Eye (tissue), 1 donor: ENCODE measurements around the gene GOLT1B.
"Not testable (repeated sequence)": the region's sequence is repeated elsewhere in the genome, so short reads cannot be mapped to it uniquely, and the experiment has no call there.

Experiments
- DNase-seq: peaks from one replicate; pipeline ENCODE4 v3.0.0-alpha.2; 2015

Gene GOLT1B, protein sequence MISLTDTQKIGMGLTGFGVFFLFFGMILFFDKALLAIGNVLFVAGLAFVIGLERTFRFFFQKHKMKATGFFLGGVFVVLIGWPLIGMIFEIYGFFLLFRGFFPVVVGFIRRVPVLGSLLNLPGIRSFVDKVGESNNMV

DNA sequence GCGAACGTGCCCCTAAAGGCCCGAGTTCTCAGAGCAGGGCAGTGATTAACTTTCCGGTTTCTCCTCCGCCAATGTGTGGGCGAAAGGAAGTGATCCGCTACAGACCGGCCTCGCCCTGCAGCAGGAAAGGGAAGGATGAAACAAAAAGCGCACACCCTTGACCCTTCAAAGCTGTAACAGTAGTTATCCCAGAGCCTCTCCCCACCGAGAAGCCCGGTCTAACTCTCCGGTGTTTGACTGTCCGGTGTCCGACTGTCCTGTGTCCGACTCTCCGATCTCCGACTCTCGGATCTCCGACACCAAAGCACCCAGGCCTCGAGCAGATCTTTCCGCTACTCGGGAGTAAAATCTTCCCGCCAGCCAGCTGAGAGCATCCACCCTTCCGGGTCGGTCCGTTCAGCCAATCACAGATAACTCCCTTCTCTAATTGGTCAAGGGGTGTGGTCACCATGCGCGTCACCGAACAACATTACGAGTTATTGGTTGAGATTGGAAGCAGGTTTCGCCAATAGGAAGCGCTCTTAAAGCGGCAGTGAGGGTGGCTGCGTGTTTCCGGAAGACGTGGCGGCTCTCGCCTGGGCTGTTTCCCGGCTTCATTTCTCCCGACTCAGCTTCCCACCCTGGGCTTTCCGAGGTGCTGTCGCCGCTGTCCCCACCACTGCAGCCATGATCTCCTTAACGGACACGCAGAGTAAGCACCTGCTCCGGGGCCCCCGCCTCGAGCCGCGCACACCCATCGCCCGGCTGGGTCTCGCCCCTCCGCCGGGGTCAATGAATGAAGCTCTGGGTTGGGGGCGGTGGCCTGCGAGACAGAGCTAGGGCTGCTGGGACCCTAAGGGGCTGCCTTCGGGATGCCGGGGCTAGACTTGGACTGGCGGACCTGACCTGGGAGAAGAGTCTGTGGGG, at the start of gene GOLT1B, which contains the start of gene RECQL:
TSS of gene GOLT1B (plus strand) at position 532 of the 906 bp plus-strand sequence. CDS start at position 667, 135 bp downstream.
TSS of gene RECQL (minus strand) at position 378 of the 906 bp plus-strand sequence. CDS start 2,065 bp downstream, outside the sequence.
- peak; percentile 100 for DNase-seq

DNA sequence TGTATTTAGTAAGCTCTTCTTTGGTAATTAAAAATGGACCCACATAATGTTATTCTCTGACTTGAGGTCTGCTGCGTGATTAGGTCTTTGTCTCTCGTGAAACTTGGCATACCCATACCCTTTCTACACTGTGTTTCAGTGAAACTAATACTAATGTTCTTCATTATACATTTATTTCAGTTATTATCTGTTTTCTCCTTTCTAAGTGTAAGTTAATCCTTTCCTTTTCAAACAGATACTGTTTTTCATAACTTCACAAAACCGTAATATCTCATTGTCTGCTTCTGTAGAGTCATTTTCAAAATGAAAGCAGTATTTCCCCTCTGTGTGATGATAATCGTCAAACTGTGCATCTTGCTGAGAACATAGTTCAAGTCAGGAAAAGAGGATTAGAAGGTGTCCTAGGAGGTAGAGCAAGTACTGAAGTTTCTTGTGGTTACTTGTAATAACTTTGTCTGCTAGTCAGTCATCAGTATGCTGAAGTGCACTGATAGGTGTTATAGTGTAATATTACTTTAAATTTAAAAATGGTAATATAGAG, 48.2 kb upstream of the GOLT1B start:
- DNase-seq, result no peak

DNA sequence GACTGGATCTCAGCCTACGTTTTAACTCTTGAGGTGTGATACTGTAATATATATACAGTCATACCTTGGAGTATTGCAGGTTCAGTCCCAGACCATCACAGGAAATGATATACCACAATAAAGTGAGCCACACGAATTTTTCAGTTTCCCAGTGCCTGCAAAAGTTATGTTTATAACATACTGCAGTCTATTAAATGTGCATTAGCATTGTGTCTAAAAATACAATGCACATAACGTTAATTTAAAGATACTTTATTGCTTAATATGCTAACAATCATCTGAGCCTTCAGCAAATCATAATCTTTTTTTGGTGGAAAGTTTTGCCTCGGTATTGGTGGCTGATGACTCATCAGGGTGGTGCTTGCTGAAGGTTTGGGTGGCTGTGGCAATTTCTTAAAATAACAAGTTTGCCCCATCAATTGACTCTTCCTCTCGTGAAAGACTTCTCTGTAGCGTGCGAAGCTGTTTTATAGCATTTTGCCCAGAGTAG, 45.3 kb upstream of the GOLT1B start:
- DNase-seq, result no peak

DNA sequence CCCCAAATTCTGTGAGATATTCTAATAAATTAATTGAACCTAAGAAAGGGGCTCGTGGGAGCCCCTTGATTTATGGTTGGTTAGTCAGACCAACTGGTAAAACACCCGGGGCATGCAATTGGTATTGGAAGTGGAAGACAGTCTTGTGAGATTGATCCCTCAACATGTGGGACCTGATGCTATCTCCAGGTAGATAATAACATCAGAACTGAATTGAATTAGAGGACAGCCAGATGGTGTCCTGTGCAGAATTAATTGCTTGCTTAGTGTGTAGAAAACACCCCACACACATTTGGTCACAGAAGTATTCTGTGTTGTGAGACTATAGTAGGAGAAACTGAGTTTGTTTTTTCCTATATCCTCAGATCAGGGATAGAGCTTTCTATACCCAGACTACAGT, 42.1 kb upstream of the GOLT1B start:
- DNase-seq, result no peak

DNA sequence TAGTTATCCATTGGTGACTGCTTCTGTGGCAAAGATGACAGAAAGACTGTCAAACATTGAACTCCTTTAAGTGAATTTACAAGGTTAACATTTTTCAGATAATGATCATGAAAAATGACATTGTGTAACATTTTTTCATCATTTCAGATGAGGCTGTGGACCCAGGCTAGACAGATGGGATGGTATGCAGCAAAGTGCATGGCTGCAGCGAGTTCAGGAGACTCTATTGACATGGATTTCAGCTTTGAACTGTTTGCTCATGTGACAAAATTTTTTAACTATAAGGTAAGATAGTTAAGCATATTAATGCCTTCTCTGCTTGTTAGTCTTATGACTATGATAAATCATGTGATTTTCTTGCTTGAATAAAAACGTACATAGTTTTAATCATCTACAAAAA, 34.3 kb upstream of the GOLT1B start:
- not testable (repeated sequence) for DNase-seq

DNA sequence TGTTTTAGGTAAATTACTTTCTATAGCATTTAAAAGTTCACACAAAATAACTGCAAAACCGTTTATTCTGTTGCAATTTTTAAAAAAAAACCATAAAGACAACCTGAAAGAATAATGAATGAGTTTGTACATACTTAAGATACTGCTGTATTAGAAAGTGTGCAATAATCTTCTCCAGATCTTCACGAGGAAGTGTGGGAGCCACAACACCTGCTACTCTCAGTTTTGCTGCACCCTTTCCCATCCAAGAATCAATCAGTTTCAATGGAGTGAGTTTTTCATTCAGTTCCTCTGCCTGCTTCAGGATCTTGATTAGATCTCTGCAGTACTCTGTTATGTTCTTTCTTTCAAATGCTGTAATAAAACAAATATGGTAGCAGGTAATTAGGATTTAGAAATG, 30.3 kb upstream of the GOLT1B start:
- no peak for DNase-seq

DNA sequence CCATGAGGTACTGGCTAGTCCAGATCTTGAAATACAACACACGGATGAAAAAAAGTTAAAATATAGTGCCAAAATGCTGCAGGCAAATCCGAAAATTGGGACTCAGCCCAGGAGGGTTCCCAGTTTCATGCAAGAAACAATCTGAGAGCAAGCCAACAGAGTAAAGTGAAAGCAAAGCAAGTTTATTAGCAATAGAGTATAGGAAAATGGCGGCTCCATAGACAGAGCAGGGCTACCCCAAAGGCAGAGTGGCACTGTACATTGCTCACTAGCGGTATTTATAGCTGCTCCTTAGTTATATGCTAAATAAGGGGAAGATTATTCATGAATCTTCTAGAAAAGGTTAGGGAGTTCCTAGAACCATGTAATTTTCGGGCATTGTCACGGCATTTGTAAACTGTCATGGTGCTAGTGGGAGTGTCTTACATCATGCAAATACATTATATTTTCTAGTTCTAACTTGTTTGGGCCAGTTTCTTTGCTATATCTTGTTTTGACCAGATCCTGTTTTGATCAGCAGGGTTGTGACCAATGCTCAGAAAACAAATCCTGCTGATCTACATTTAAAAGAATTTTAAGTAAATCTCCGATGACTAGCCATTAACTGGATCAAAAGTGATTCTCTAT, 29.3 kb upstream of the GOLT1B start:
- no peak for DNase-seq

DNA sequence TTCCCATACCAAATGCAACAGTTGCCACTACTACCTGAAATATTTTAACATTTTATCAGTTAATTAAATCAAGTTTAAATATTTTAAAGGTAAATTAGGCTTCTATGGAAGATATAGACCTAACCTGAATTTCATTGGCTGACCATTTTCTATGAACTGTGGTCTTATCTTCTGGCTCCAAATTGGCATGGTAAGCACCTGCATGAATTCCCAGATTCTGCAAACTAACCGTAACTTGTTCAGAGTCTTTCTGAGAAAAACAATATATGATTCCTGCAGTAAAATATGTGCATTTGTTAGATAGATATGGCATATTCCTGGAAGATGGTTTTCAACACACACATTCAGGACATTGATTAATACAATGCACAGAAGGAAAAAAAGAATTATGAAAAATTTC, 26.0 kb upstream of the GOLT1B start:
- DNase-seq, result no peak

DNA sequence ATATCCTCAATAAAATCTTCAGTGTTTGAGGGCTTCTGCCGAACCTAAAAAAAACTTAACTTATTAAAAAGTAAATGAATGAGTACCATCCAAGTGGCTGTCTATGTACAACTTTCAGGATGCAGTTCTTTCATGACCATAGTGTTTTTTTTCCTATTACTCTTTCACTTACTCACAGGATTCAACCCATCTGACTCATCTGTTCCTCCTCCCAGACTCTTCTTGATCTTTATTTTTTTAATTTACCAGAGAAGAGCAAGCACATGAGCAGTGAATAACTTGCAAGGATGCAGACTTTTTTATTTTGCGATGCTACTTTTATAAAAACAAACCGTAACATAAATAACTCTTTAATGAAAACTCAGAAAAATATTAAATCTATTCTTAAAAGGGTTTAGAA, 24.6 kb upstream of the GOLT1B start:
- no peak for DNase-seq

DNA sequence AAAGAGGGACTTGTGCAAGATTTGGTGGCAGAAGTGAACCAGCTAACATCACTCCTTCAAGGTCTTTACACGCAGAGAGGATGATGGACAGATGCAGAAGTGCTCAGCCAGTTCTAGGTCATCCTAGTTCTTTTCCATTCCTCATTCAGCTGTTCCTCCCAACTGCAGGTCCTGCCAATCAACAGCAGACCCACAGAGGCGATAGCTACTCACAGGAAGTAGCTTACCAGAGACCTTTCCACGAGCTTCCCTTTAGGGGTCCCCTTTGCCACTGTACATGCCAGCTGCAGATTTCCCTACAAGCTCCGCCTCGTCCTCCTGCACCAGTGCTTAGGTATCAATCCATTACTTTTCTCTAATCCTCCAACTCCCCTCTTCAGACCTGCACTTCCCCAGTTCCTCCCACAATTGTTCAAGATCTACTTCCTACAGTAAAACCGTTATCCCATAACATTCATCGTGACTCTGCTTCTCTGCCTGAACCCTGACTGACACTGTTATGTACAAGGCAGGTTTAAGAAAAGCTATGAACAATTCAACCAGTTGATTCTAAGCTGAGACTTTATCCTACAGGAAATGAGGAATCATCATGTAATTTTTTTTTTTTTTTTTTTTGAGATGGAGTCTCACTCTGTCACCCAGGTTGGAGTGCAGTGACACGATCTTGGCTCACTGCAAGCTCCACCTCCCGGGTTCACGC, 22.7 kb upstream of the GOLT1B start:
- DNase-seq, result no peak

DNA sequence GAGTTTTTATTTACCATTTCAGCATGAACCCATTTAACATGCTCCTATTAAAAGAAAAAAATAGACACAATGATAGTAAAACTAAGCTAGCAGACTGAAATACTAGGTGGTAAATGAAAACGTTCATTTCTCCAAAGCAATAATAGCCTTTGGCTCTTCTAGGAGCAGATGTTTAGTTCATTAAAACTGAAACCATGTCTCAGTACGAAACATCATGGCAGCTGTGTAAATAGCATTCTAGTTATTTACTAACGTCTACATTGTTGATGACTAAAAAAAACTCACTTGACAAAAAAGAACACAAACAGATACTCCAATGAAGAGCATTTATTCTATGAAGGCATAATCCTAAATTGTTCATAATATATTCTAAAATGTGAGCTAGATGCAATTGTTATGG, 18.1 kb upstream of the GOLT1B start:
- no peak for DNase-seq

DNA sequence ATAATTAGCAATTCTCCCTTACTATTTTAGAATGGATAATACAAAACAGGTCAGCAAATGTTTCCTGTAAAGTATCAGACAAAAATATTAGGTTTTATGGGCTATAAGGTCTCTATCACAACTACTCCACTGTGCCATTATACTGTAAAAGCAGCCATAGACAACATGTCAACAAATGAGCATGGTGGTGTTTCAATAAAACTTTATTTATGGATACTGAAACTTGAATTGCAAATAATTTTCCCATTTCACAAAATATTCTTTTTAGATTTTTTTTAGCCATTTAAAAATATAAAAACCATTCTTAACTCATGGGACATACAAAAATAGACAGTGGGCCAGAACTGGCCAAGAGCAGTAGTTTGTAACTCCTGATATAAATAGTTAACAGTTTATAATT, 15.6 kb upstream of the GOLT1B start:
- DNase-seq, result no peak

DNA sequence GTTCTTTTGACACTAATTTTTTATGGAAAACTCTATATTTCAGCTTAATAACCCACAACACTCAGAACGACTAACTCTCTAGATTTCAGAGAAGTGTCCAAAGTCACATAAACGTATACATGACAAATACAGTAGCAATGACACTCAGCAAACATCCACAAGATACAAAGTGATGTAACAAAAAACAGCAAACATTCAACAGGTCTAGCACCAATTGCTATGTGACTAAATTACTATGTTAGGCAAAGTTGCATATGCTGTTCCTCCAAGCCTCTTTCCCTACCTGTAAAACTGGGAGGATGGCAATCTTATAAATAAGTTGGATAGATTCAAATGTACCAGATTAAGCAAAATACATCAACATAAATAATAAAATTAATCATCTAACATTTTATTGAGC, 1.8 kb upstream of the GOLT1B start:
- no peak for DNase-seq

DNA sequence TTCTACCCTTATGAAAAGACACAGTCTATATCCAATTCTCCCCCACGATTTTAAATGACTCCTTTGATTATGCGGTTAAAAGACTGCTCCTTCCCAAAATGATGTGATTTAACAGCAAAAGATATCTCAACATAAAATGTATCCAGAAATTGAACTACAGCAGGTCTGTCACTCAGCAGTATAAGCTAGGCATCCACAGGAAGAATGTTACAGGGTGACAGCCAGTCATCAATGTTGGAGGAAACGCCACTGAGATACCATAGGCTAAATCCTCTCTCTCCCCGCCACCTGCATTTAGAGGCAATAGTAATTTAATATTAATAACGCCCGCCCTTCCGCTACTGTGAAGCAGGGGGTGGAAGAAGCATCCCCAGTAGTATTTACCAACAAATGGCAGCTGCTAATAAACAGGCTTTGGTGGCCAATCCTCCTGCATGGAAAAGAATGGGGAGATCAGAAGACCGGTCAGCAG, 767 bp upstream of the GOLT1B start:
- DNase-seq, result no peak

DNA sequence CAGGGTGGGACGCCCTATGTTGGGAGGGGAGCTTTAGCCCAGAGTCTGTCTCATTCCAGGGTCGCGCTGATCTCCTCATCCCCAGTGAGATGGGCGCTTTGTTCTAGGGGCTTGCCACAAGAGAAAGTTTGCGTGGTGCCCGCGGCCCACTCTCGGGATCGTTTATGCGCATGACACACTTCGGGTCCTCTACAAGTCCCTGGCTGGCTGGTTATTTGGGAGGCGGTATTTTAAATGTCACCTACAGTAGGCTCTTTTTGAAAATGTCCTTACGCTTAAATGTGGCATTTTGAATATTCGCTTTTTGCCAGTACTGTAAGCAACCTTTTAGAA, 541 bp downstream of the GOLT1B start:
- no peak for DNase-seq

DNA sequence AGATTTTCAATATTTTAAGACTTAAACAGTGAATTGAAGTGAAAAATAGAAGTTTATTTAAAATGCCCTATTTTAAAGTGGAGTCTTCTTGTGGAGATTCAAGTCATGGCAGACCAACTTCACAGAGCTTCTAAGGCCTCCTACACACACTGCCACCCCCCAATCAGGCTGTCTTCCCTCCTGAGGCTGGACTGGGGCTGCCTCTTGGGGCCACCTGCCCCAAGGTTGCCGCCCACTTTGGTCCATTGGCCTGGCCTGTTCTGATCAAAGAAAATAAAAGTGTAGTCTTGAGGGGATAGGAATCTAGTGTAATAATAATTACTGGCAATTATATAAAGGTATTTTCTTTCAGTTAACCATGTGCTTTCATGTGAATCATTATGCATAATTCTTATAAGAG, 1.3 kb downstream of the GOLT1B start:
- peak; percentile 4 for DNase-seq

DNA sequence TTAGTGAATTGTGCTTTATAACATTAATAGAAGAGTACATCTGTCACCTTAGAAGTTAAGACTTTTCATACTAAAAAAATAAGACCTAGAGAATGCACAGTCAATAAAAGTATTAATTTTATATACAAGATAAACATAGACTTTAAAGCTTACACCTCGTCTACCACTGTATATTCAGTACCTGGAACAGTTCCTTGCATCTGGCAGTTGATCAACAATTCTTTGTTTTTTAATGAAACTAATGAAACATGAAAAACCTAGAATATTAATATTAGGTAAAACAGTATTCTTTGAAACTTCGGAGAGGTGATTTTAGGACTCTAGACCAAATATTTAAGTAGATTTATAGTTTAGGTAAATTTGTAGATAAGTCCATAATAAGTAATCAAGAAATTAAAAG, 4.3 kb downstream of the GOLT1B start:
- DNase-seq, result no peak

DNA sequence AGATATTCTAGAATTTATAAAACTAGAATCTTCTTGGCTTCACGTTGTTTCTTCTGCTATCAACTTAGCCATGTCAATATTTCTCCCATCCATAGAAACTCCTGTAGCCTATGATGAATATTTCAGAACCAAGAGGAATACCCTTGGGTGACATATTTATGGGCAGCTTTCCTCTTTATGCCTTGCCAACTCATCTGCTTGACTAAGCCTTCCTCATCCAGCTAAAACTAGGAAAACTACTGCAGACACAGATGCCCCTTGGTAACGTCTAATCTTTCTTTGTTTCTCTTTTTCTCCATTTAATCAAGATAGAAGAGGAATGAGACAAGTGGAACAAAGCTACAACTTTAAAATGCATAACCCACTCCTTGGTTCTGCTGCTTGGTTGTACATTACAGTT, 6.3 kb downstream of the GOLT1B start:
- DNase-seq, result no peak

DNA sequence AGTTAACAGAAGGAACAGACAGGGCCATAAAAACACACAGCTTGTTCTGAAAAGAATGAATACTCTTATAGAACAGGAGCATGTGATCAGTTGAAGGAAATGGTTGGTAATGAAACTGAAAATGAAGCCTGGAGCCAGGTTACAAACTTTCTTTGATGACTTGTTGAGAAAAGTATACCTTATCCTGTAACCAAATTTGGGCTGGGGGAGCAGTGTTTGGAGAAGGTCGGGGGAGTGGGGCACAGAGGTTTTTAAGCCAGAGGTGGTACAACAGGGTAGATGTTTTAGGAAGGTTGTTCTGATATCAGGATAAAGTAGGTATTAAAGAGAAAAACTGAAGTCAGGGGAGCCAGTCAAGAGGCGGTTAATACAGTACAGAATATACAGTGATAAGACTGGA, 8.2 kb downstream of the GOLT1B start:
- no peak for DNase-seq

DNA sequence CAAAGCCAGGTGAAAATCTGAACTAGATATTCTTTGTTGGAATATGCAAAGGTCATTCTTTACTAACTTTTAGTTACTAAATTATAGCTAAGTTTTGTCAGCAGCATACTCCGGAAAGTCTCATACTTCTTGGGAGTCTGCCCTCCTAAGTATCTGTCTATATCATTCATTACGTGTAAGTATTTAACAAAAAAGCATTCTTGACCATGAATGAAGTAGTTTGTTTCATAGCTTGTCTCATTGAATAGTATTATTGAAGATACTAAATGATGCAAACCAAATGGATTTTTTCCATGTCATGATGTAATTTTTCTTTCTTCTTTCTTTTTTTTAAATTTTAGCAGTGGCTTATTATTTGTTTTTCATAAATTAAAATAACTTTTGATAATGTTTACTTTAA, 14.7 kb downstream of the GOLT1B start:
- no peak for DNase-seq

DNA sequence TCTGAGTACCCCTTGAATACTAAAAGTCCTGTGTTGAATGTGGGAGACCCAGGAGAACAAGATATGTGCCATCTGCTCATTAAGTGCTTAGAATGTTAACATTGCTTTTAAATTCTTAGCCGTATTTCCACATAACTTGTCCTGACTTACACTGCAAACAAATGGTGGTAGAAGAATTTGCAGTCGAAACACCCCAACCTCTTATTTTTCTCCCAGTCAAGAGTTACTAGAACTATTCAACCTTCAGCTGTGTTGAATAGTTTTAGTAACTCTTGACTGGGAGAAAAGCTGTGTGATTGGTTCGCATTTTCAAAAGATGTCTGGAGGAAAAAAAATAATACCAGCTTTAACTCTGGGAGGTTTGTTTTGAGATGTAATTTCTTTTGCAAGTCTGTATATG, 16.9 kb downstream of the GOLT1B start:
- DNase-seq, result no peak

DNA sequence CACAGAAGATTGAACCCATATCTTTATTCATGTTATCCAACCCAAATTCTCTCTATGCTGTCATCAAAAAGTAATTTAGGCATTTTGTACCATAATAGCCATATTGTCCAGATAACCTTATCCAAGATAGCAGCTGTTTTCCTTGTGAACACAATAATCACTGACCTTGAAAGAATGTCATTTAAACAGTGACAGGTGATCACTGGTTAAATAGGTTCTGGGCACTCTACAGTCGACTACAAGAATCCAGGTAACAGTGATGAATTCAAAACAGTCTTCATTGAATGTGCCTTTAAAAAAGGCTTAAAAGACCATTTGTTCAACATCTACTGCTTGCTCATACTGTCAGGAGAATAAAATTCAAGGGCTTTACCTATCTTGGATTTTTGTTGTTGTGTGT, 20.0 kb downstream of the GOLT1B start:
- DNase-seq, result peak; percentile 6

DNA sequence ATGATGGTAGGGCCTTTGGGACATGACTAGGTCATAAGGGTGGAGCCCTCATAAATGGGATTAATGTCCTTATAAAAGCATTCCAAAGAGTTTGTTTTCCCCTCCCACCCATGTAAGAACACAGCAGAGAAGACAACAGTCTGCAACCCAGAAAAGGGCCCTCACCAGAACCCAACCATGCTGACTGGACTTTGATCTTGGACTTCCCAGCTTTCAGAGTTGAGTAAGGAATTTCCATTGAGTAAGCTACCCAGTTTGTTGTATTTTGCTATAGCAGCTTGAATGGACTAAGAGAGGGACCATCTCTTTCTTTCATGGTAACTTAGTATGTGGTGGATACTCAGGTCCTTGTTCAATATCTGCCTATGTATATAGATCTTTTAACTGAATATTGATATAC, 21.6 kb downstream of the GOLT1B start:
- no peak for DNase-seq
